Fibroblast of upper back skin (primary cell): Measurements from ENCODE around the gene CSRP1.
"Not testable (repeated sequence)": the region's sequence is repeated elsewhere in the genome, so short reads cannot be mapped to it uniquely, and the experiment has no call there.

Experiments used
- DNase-seq: peaks from one replicate; pipeline ENCODE4 v3.0.0-alpha.2; 2013

CSRP1 gene

DNA sequence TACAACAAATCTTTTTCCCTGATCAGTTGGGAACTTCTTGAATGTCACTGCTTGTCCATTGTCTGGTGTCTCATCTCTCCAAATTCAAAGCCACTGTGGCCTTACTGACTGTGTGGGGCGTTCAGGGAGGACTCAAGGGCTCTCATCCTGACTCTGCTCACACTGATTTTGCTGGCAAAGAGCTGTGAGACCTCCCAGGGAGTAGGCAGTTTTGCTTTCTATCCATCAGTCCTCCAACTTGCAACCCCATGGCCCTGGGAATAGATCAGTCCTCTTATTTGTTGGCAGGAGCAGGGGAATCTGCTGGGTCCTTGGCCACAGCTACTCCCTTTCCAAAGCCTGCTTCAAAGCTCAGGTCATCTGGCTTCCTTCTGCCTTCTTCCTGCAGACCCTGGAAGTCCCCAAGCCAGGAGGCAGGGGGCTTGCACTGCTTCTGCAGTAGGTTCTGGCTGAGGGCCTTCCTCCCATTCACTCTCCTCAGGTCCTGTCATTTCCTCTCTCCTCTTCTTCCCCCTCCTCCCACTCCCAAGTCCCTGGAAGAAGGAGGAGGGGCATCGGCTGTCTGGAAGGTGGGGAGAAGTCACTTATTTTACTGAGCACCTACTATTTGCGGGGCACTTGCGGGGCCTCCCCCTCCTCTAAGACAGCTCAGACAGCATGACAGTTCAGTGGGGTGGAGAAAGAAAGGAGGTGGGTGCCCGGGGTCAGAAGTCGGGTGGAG lies 31.1 kb upstream of the CSRP1 start:
- no peak for DNase-seq

DNA sequence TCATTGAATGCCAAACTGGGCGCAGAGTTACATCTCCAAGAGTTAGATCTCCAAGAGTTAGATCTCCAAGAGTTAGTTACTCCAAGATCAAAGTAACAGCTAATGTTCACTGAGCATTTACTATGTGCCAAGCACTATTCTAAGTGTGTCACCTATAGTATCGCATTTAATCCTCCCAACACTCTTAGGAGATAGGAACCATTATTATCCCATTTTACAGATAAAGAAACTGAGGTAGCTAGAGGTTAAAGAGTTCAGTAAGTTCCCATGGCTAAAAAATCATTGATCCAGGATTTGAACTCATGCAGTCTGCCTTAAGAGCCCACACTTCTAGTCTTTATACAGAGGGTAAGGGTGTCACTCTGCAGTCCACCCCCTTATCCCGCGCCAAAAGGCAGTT lies 30.5 kb upstream of the CSRP1 start:
- DNase-seq = no peak

DNA sequence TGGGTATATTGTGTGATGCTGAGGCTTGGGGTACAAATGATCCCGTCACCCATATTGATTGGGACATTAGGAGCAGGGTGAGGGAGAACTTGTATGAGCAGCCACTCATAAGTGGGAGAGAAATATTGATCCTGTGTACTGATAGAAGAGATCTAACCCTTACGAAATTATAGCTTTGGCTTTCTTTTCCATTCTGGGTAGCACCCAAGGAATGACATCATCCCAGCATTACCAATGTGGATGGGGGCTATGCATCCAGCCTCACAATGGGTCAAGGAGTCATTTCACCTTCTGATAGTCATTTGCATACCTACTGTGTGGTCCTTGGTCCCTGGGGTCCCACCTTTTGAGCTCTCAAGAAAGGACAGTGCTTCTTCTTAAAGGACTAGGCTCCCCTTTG lies 30.1 kb upstream of the CSRP1 start:
- DNase-seq = no peak

DNA sequence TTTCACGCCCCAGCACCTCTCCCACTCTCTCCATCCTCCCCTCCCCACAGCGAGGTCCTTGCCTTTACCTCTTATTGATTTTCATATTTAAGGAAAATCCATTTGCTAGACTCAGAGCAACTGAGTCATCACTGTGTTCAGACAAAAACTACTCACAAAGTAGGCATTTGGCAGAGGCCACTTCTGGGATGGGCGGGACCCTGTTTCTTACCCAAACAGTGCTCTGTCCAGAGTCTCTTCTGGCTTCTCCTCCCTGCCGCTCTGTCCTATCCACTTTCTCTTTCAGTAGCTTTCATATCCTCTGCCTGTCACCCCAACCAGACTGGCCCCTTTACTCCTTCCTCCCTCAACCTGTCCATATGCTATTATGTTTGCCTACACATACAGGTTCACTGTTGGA lies 29.6 kb upstream of the CSRP1 start:
- peak; percentile 86 for DNase-seq

DNA sequence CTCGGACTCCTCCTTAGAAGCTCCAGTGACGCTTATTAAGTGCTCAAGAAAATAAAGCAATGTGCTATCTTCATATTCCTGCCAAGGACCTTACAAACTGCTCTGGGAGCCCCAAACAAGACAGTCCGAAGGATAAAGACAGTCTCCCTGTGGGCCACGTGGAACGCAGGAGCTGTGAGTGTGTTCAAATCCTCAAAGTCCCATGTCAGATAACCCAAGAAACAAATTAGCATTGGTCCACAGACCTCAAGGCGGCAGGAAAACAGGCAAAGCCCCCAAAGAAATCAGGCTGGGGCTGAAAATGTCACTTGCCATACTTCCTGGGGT lies 29.0 kb upstream of the CSRP1 start:
- DNase-seq = no peak

DNA sequence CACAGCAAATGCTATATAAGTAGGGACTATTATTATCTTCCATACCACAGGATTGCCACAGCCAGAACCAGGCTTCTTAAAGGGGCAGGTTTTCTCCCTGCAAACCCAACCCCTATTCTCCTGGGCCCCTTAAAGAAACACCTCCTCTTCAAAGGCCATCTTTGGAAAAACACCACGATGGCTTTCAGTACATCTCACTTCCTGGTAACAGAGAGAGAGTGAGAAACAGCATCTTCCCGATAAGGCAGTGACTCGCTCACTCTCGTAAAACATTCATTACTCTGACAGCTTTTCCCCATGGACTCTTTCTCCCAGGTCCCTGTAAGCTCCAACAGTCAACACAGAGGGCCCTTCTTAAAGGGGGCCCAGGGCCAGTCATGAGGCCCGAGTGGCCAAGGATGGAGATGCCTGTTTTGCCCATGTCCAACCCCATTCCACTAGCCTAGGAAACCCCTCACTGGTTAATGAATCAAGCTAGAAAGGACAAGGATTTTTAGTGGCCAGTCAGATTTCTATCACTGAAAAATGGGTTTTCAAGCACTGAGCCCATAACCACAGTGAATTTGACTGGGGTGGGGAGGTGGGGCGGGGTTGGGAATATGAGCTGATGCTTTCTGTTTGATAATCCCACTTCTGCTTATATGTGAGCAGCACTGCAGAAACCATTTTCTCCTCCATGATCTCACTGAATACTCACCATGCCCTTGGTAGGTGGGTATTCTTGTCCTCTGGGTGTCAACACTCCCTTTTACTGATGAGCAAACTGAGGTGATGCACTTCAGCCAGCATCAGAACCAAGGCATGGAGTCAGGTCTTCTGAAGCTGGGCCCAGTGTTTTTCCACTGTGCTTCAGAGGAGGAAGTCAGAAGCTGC lies 28.4 kb upstream of the CSRP1 start:
- DNase-seq = peak; percentile 68

DNA sequence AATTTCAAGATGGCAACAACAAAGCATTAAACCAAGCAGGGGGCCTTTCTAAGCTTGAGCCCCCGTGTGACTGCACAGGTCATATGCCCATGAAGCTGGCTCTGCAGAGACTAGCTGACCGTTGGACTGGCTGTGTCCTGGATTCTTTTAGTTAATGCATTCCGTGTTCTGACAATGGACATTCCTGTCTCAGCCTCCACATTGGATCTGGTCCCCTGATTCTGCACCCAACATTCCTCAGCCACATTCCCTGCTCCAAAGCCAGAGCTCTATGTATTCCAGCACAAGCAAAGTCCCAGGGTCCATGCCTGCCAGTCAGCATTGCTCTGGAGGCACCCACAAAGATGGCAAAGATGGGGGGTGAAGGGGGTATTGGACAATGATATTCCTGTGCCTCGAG lies 26.9 kb upstream of the CSRP1 start:
- peak; percentile 34 for DNase-seq

DNA sequence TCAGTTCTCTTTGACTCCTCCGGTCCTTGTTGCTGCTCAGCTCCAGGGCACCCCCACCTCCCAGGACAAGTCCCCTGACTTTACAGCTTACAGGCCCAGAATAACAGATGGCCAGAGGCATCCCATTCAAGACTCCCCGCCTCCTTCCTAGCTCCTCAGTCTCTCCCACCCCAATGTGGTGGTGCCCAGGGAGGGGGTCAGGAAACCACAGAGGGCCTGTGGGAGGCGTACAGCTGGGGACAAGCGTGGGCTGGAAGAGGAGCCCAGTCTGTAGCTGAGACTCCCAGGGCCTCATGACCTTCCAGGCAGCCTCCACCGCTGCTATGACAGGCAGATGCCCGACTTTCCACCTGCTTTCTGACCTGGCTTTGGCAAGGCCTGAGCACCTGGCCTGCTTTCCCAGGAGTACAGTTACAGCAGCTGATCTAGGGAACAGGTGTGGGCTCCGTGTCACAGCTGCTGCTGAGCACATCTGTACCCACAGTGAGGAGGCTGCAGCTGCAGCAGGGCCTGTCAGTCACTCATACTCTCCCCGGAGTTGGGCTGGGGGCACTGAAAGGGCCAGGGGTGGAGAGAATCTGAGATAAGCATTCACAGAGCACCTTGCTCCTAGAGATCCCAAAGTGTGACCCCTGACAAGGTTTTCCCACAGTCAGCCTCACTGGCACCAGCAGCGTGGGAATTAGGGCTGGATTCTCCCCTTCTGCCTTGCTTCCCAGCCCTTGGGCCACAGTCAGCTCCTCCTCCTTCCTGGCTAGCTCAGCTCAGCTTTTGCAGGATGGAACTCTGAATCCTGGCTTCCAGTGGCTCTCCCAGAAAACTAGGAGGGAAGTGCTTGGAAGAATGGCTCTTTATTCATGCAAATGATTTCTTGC lies 24.9 kb upstream of the CSRP1 start:
- DNase-seq = no peak

DNA sequence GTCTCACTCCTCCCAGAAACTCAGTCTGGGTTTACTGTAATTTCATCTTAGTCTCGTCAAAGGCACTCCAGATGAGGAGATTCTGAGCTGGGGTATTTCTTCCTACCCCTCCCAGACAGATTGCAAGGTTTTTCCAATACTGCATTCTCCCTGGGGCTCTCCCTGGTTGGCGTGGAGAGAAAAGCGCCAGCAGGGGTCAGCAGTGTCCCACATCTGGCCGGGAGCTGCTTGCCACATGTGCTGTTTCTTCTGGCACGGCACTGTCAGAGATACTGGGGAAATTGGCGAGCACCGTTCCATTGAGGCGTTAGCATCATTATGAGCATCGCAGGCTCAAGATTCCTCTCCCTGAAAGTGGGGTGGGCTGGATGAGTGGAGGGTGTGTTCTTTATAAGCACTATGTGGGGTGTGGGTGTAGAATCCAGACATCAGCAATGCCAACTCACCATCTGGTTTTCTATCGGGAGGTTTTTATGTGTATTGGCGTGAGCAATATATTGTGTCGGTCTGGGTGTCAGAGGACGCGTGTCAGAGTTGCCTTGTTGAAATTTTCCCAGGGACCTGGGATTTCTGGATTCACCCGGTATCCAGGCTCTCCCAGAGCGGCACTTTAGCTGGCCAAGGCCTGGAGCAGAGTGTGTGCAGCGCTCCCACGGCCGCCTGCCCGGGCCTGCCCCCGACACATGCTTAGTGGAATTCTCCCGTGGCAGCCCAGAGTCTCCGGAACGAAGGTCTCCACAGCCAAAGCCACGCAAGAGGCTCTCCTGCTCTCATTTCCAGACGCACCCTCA lies 24.0 kb upstream of the CSRP1 start:
- DNase-seq = peak; percentile 91

DNA sequence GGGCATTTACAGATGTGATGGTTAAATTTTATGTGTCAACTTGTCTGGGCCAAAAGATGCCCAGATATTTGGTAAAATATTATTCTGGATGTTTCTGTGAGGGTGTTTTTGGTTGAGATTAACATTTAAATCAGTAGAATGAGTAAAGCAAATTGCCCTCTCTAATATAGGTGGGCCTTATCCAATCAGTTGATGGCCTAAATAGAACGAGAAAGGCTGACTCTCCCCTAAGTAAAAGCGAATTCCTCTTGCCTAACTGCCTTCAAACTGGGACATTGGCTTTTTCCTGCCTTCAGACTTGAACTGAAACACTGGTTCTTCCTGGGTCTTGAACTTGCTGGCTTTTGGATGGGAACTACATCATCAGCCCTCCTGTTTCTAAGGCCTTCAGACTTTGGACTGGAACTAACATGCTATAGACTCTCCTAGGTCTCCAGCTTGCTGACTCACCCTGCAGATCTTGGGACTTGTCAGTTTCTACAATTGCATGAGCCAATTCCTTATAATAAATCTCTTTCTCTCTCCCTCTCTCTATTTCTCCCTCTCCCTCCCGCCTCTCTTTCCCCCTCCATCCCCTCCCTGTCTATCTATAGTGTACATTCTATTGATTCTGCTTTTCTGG lies 21.8 kb upstream of the CSRP1 start:
- DNase-seq = peak; percentile 79

DNA sequence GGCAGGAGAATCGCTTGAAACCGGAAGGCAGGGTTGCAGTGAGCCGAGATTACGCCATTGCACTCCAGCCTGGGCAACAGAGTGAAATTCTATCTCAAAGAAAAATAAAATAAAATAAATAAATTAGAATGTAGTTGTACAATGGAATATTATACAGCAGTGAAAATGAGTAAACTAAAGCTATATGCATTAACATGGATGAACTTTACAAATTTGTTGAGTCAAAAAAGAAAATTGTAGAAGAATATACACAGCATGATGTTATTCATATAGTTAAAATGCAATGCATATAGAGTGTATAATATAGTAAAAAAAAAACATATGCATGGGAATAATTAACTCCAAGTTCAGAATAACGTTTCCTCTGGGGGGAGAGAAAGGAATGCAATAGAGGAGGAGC lies 21.0 kb upstream of the CSRP1 start:
- no peak for DNase-seq

DNA sequence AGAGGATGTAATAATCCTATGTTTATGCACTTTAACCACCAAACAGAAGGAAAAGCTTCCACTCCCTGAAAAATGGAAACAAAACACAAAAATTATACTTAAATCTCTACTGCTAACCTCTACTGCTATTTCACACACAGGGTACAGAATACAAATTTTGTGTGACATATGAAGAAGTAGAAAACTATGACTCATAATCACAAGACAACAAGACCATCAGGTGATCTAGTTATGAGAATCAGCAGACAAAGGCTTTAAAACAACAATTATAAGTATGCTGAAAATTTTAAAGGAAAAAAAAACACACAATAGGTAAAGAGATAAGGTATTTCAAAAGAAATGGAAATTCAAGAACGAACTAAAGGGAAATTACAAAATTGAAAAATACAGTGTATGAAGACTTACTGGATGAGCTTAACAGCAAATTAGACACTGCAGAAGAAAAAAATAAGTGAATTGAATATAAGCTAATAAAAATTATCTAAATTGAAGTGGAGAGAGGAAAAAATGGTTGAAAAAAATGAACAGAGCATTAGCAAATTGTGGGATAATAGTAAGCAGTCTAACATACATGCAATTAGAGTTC lies 18.4 kb upstream of the CSRP1 start:
- no peak for DNase-seq

DNA sequence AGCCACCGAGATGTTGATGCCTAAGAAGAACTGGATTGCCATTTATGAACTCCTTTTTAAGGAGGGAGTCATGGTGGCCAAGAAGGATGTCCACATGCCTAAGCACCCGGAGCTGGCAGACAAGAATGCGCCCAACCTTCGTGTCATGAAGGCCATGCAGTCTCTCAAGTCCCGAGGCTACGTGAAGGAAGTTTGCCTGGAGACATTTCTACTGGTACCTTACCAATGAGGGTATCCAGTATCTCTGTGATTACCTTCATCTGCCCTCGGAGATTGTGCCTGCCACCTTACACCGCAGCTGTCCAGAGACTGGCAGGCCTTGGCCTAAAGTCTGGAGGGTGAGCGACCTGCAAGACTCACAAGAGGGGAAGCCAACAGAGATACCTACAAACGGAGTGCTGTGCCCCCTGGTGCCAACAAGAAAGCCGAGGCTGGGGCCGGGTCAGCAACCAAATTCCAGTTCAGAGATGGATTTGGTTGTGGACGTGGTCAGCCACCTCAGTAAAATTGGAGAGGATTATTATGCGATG lies 13.2 kb upstream of the CSRP1 start:
- DNase-seq = not testable (repeated sequence)

DNA sequence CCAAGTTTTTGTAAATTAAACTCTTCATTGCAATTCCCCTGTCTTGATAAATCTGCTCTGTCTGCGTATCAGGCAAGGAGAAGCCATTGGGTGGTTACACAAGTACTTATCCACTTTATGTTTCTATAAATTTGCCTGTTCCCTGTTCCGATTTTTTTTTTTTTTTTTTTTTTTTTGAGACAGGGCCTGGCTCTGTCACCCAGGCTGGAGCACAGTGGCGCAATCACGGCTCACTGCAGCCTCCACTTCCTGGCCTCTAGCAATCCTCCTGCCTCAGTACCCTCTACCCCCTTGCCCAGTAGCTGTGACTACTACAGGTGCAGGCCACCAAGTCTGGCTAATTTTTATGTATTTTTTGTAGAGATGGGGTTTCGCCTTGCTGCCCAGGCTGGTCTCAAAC lies 11.1 kb upstream of the CSRP1 start:
- no peak for DNase-seq

DNA sequence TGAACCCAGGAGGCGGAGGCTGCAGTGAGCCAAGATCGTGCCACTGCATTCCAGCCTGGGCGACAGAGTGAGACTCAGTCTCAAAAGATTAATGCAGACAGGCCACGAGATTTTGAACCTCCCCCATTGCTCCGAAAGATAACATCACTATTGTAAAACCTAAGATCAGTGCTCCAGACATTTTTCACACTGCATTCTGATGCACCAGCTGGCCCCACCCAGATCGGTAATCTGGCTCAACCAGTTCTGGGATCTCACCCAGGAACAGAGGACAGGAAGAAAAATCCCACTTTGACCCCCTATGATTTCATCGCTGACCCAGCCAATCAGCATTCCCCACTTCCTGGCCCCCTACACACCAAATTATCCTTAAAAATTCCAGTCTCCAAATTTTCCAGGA lies 10.7 kb upstream of the CSRP1 start:
- DNase-seq = no peak

DNA sequence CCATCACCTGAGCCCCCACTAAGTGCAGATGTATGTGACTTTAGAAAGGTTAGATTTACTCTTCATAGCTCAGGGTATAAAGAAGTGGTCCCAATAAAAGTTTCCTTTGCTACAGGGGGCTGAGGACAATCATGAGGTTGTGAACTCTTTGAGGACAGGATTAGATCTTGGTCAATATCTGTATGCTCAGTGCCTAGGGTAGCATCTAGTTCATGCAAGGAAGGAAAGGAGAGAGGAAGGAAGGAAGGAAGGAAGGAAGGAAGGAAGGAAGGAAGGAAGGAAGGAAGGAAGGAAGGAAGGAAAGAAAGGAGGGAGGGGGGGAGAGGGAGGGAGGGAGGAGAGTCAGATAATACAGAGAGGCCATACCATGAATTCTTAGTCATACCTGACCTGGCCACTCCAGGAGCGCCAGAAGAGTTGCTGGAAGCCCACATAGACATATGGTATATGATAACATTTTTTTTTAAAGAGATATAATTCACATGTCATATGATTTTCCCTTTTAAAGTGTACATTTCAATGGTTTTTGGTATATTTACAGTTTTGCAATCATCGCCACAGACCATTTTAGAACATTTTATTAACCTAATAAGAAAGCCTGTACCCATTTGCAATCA lies 9.7 kb upstream of the CSRP1 start:
- no peak for DNase-seq

DNA sequence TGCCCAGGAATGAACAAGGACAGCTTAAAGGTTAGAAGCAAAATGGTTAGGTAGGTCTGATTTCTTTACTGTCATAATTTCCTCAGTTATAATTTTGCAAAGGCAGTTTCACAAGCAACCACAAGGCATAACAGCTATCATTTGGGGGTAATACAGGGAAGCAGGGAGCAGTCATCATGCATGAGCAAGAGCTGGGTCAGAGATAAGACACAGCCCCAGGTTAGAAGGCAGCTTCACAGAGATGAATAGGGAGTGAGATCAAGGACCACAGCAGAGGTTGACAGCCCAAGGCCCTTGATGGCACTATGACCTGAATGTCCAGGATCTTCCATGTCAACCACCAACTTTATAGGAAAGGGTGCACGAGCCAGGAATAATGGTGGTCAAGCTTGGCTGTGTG lies 9.0 kb upstream of the CSRP1 start:
- no peak for DNase-seq

DNA sequence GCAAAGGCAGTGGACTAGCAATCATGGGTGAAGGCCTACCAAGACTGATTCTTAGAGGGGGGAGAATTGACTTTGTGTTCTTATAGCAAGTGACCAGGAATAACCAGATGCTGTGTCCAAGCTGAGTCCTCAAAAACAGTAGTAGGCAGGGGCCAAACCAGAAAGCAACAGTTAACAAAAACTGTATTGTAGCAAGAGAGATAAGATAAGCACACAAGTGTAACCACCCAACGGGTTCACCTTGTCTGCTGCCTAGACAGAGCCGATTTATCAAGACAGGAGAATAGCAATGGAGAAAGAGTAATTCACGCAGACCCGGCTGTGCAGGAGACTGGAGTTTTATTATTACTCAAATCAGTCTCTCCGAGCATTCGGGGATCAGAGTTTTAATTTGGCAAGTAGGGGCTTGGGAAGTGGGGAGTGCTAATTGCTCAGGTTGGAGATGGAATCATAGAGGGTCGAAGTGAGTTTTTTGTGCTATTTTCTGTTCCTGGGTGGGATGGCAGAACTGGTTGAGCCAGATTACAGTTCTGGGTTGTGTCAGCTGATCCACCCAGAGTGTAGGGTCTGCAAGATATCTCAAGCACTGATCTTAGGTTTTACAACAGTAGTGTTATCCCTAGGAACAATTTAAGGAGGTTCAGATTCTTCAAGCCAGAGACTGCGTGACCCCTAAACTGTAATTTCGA lies 8.3 kb upstream of the CSRP1 start:
- DNase-seq = no peak

DNA sequence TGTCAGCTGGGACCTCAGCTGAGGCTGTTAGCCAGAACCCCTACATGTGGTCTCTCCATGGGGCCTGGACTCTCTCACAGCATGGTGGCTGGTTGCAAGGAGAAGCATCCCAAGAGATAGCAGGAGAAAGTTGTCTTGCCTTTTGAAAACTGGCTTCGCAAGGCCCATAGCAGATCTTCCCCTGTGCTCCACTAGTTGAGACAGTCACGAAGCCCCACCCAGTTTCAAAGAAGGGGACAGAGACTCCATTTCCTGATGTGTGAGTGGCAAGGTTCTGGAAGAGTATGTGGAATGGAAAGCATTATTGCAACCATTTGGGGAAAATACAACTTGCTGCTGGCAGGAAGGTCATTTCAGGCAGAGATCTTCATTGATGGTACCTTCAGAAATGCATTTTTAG lies 7.5 kb upstream of the CSRP1 start:
- DNase-seq = no peak

DNA sequence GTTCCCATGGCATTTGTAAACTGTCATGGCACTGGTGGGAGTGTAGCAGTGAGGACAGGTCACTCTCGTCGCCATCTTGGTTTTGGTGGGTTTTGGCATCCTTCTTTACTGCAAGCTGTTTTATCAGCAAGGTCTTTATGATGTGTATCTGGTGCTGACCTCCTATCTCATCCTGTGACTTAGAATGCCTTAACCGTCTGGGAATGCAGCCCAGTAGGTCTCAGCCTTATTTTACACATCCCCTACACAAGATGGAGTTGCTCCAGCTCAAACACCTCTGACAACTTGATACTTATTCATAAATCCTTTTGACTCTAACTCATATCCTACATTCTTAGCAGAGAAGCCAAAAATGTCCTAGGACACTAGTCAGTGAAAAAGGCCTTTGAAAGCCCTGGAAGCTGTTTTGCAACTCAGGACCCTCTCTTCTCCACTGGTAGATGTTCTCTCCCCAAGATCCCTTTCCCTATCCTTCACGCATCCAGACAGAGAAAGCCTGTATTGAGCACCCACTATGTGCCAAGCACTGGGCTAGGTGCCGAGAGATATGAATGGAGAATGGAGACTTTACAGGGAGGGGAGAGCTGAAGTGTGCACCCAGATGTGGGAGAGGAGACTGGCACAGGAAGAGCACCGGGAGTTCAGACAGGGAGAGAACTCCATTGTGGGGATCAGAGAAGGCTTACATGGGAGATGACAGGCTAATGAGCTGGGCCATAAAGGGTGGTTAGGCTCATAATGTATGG lies 6.7 kb upstream of the CSRP1 start:
- peak; percentile 54 for DNase-seq
